Measurements from ENCODE around the gene MICU1. TPM values are rescaled to one million over a fixed set of nuclear protein-coding genes. Genes with fewer than 3 reads are reported as not detected.

The MICU1 gene
- total and polyA plus RNA-seq, 3 donors from 2014 or later, result 34.7 to 42.7 (median 38.9) TPM

- no peak for DNase-seq
- H3K9me3 ChIP-seq, result no peaks in the 10 kb centered on the region
- TF ChIP-seq CTCF (IDR thresholded peaks at IDR 0.05) (no peak), POLR2A (IDR thresholded peaks at IDR 0.05) (no peak)
- H3K27me3 ChIP-seq, result no peaks in the 10 kb centered on the region
- 87 to 94% methylated on average over 14 to 16 of the region's 16 CpGs for WGBS, 2 donors
- no peaks in the 10 kb centered on the region for H3K36me3 ChIP-seq (ENCODE audit: low read depth, missing control alignments)
- H3K27ac ChIP-seq, result peak overlapping the region in 1 of 2 donors; percentile 10
- intact Hi-C loops (cut with DNase I; ENCODE audit: low total_unique reads), result no loop called here
- H3K4me3 ChIP-seq, result no peak overlapping the region
- peaks cover 41% of the 10 kb centered on the region for H3K4me1 ChIP-seq
These were observed 303.4 kb downstream of the MICU1 start for GRCh38 chr10:72322280-72323058.

- Histone ChIP-seq H3K9me3 (no peaks in the 10 kb centered on the region), H3K36me3 (ENCODE audit: low read depth, missing control alignments) (no peaks in the 10 kb centered on the region), H3K4me1 (peaks cover 46% of the 10 kb centered on the region), H3K27me3 (no peaks in the 10 kb centered on the region), H3K4me3 (no peak overlapping the region), H3K27ac (no peak overlapping the region)
- 89 to 95% methylated on average over 3 of the region's 3 CpGs for WGBS, 2 donors
- no peak for DNase-seq
- TF ChIP-seq CTCF (IDR thresholded peaks at IDR 0.05) (no peak), POLR2A (IDR thresholded peaks at IDR 0.05) (no peak)
- intact Hi-C loops (cut with DNase I; ENCODE audit: low total_unique reads), result no loop called here
These were observed 303.9 kb downstream of the MICU1 start for GRCh38 chr10:72322030-72322279.

- intact Hi-C loops (cut with DNase I; ENCODE audit: low total_unique reads), result no loop called here
- Histone ChIP-seq H3K27me3 (no peaks in the 10 kb centered on the region), H3K4me3 (no peak overlapping the region), H3K36me3 (ENCODE audit: low read depth, missing control alignments) (no peaks in the 10 kb centered on the region), H3K27ac (peak overlapping the region; percentile 50 to 78), H3K4me1 (peaks cover 51% of the 10 kb centered on the region), H3K9me3 (no peaks in the 10 kb centered on the region)
- 73 to 76% methylated on average over 12 to 13 of the region's 13 CpGs for WGBS, 2 donors
- DNase-seq, result no peak
- no peak for TF ChIP-seq POLR2A (IDR thresholded peaks at IDR 0.05)
These were observed 304.4 kb downstream of the MICU1 start for GRCh38 chr10:72321248-72322029.

- no peak overlapping the region for H3K4me3 ChIP-seq
- 22 to 39% methylated on average over 11 to 12 of the region's 12 CpGs for WGBS, 2 donors
- no peaks in the 10 kb centered on the region for H3K27me3 ChIP-seq
- no peak for TF ChIP-seq CTCF (IDR thresholded peaks at IDR 0.05)
- TF ChIP-seq POLR2A (IDR thresholded peaks at IDR 0.05), result no peak
- intact Hi-C loops (cut with DNase I; ENCODE audit: low total_unique reads), result no loop called here
- no peaks in the 10 kb centered on the region for H3K9me3 ChIP-seq
- H3K4me1 ChIP-seq, result peaks cover 54% of the 10 kb centered on the region
- H3K27ac ChIP-seq, result peak overlapping the region; percentile 73 to 78
- DNase-seq, result no peak
- H3K36me3 ChIP-seq (ENCODE audit: low read depth, missing control alignments), result no peaks in the 10 kb centered on the region
These were observed 305.1 kb downstream of the MICU1 start for GRCh38 chr10:72320676-72321247.
